ENCODE results near the gene STRADB.

- TF ChIP-seq, protein P1, sequence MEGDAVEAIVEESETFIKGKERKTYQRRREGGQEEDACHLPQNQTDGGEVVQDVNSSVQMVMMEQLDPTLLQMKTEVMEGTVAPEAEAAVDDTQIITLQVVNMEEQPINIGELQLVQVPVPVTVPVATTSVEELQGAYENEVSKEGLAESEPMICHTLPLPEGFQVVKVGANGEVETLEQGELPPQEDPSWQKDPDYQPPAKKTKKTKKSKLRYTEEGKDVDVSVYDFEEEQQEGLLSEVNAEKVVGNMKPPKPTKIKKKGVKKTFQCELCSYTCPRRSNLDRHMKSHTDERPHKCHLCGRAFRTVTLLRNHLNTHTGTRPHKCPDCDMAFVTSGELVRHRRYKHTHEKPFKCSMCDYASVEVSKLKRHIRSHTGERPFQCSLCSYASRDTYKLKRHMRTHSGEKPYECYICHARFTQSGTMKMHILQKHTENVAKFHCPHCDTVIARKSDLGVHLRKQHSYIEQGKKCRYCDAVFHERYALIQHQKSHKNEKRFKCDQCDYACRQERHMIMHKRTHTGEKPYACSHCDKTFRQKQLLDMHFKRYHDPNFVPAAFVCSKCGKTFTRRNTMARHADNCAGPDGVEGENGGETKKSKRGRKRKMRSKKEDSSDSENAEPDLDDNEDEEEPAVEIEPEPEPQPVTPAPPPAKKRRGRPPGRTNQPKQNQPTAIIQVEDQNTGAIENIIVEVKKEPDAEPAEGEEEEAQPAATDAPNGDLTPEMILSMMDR (tag by site-specific recombination; IDR thresholded peaks at IDR 0.05), result no peak
- no peak for TF ChIP-seq ZBTB26 (tag by site-specific recombination; optimal IDR thresholded peaks at IDR 0.05)
- TF ChIP-seq ZNF623 (tag by site-specific recombination; IDR thresholded peaks at IDR 0.05), result no peak
- no peak for TF ChIP-seq PRDM4 (tag by site-specific recombination; IDR thresholded peaks at IDR 0.05)
- TF ChIP-seq PRDM10 (tag by site-specific recombination; IDR thresholded peaks at IDR 0.05), result no peak
- TF ChIP-seq PRDM1 (tag by site-specific recombination; IDR thresholded peaks at IDR 0.05), result no peak
- no peak for TF ChIP-seq MEIS1 (CRISPR knock-in tag; IDR thresholded peaks at IDR 0.05; ENCODE audit: borderline replicate concordance)
- TF ChIP-seq ZNF311 (tag by site-specific recombination; IDR thresholded peaks at IDR 0.05; ENCODE audit: borderline replicate concordance), result no peak
- TF ChIP-seq KLF9 (tag by site-specific recombination; IDR thresholded peaks at IDR 0.05; ENCODE audit: low read depth), result no peak
- TF ChIP-seq, protein P2, sequence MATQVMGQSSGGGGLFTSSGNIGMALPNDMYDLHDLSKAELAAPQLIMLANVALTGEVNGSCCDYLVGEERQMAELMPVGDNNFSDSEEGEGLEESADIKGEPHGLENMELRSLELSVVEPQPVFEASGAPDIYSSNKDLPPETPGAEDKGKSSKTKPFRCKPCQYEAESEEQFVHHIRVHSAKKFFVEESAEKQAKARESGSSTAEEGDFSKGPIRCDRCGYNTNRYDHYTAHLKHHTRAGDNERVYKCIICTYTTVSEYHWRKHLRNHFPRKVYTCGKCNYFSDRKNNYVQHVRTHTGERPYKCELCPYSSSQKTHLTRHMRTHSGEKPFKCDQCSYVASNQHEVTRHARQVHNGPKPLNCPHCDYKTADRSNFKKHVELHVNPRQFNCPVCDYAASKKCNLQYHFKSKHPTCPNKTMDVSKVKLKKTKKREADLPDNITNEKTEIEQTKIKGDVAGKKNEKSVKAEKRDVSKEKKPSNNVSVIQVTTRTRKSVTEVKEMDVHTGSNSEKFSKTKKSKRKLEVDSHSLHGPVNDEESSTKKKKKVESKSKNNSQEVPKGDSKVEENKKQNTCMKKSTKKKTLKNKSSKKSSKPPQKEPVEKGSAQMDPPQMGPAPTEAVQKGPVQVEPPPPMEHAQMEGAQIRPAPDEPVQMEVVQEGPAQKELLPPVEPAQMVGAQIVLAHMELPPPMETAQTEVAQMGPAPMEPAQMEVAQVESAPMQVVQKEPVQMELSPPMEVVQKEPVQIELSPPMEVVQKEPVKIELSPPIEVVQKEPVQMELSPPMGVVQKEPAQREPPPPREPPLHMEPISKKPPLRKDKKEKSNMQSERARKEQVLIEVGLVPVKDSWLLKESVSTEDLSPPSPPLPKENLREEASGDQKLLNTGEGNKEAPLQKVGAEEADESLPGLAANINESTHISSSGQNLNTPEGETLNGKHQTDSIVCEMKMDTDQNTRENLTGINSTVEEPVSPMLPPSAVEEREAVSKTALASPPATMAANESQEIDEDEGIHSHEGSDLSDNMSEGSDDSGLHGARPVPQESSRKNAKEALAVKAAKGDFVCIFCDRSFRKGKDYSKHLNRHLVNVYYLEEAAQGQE (tag by site-specific recombination; IDR thresholded peaks at IDR 0.05), result no peak
- no peak for TF ChIP-seq ZFP41 (tag by site-specific recombination; IDR thresholded peaks at IDR 0.05; ENCODE audit: borderline replicate concordance)
- TF ChIP-seq ZNF416 (tag by site-specific recombination; IDR thresholded peaks at IDR 0.05), result no peak
- TF ChIP-seq ZNF274 (IDR thresholded peaks at IDR 0.05; ENCODE audit: low read length), result no peak
- no peak for TF ChIP-seq ZNF274 (tag by site-specific recombination; IDR thresholded peaks at IDR 0.05; ENCODE audit: borderline replicate concordance)
These were observed 31.0 kb downstream of the STRADB start for GRCh38 chr2:201482543-201482942.
